ENCODE measurements around the gene SMR3B.

SMR3B gene

GRCh38 chr4:70405765-70406164 lies 22.8 kb downstream of the SMR3B start:
- no peak for TF ChIP-seq CTCF (IDR thresholded peaks at IDR 0.05; ENCODE audit: low read depth, low read length)
- H3K27me3 ChIP-seq (ENCODE audit: insufficient read depth, low read depth, severe bottlenecking) = no peaks in the 10 kb centered on the region
- no peak overlapping the region for H3K4me3 ChIP-seq (ENCODE audit: low read depth, low read length)
- H3K27ac ChIP-seq = no peak overlapping the region
- DNase-seq = no peak
- H3K9me3 ChIP-seq (ENCODE audit: severe bottlenecking) = no peaks in the 10 kb centered on the region
- no peaks in the 10 kb centered on the region for H3K36me3 ChIP-seq

DNA sequence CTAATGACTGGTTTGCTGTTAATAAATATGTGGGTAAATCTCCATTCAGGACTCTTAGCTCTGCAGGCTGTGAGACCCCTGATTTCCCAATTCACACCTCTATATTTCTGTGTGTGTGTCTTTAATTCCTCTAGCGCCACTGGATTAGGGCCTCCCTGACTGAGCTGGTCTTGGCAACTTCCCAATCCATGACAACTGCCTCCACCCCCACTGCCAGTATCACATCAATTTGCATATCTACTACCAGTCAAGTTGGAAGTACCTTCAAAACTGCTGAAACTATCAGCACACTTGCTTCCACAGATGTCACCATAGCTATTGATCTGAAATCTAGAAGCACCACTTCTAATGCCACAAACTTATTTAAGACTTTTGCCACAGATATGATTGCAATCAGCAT lies 42.4 kb downstream of the SMR3B start:
- Histone ChIP-seq H3K27me3 (ENCODE audit: insufficient read depth, low read depth, severe bottlenecking) (no peaks in the 10 kb centered on the region), H3K9me3 (ENCODE audit: severe bottlenecking) (no peaks in the 10 kb centered on the region), H3K4me3 (ENCODE audit: low read depth, low read length) (no peak overlapping the region), H3K36me3 (no peaks in the 10 kb centered on the region), H3K27ac (no peak overlapping the region)
- no peak for TF ChIP-seq CTCF (IDR thresholded peaks at IDR 0.05; ENCODE audit: low read depth, low read length)
- DNase-seq = no peak

DNA sequence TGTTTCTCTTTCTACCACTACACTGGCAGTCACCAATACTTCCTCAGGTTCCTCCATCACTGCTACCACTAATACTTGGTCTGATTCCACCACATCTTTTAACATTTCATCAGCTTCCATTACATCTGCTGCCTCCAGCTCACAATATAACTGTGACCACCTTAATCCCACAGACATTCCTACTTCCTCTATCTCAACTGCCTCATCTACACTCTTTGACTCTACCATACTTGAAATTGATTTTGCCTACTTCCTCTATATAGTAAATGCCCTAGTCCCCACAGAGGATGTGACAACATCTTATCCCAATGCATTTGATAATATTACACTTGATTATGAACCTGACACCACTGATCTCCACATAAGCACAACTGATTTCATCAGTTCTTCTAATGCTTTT lies 43.9 kb downstream of the SMR3B start:
- no peaks in the 10 kb centered on the region for H3K36me3 ChIP-seq
- no peak overlapping the region for H3K4me3 ChIP-seq (ENCODE audit: low read depth, low read length)
- TF ChIP-seq CTCF (IDR thresholded peaks at IDR 0.05; ENCODE audit: low read depth, low read length) = no peak
- H3K9me3 ChIP-seq (ENCODE audit: severe bottlenecking) = no peaks in the 10 kb centered on the region
- H3K27me3 ChIP-seq (ENCODE audit: insufficient read depth, low read depth, severe bottlenecking) = no peaks in the 10 kb centered on the region
- no peak overlapping the region for H3K27ac ChIP-seq
- DNase-seq = no peak

- H3K36me3 ChIP-seq = no peaks in the 10 kb centered on the region
- H3K4me3 ChIP-seq (ENCODE audit: low read depth, low read length) = no peak overlapping the region
- TF ChIP-seq CTCF (IDR thresholded peaks at IDR 0.05; ENCODE audit: low read depth, low read length) = no peak
- no peak overlapping the region for H3K27ac ChIP-seq
- no peaks in the 10 kb centered on the region for H3K27me3 ChIP-seq (ENCODE audit: insufficient read depth, low read depth, severe bottlenecking)
- no peaks in the 10 kb centered on the region for H3K9me3 ChIP-seq (ENCODE audit: severe bottlenecking)
- no peak for DNase-seq
These were observed 54.3 kb downstream of the SMR3B start for GRCh38 chr4:70437197-70437596.

All from WERI-Rb-1 (cell line).